HUDEP-2 (cell line): ENCODE measurements around the gene JMJD7.

Experiments used
- DNase-seq, 76 experiments: peaks; one replicate each; lab custom pipeline; 2025; ENCODE audit not compliant: unreplicated experiment in 76 of 76; lab: John Stamatoyannopoulos, UW

The JMJD7 gene

GRCh38 chr15:41879321-41879845, 51.5 kb downstream of the JMJD7 start:
- no peak for DNase-seq

DNA sequence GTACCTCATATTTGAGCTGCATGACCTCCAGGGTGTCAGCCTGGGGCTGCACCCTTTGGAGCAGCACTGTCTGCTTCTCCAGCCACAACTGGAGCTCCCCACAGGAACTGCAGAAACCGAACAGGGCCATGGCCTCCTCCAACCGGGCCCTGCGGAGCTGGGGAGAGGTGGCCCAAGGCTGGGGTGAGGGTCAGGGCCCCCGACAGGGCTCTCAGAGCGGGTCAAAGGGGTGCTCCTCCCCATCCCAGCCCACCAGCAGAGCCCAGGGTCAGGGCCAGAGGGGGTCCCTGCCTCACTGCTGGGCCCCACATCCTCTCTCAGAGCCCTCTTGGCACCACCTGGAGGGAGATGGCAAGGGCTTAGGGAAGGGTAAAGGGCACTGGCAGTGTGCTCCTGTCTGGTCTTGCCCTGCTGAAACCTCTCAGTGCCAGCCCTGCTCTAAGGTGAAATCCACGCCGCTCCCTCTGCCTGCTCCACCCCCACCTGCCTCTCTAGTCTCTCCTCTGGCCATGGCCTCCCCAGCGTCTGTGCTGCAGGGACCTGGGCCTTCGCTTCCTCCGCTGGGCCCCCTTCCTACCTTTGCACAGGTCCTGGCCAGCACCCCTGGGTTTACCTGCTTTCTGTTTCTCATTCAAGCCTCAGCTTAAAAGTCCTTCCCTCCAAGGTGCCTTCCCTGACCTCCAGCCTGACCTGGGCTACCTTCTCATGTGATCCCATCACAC, 52.4 kb downstream of the JMJD7 start:
- DNase-seq = no peak

GRCh38 chr15:41881086-41881485, 53.2 kb downstream of the JMJD7 start:
- DNase-seq = no peak

DNA sequence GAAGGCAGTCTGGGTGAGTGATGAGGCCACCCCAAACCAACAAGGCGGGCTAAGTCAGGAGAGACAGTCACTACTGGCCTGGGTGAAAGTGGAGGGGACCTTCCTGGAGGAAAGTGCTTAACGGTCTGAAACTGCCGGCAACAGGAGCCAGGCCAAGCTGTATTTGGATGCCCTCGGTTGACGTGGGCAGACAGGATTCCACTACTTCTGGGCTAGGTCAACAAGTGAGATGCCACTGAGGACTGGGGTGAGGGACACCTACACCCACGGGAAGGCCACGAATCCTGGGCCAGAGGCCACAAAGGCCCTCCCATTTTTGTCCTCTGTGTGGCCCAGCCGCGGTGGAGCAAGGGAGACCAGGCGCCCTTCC, 53.6 kb downstream of the JMJD7 start:
- no peak for DNase-seq

GRCh38 chr15:41881920-41882688, 54.2 kb downstream of the JMJD7 start:
- DNase-seq = no peak

DNA sequence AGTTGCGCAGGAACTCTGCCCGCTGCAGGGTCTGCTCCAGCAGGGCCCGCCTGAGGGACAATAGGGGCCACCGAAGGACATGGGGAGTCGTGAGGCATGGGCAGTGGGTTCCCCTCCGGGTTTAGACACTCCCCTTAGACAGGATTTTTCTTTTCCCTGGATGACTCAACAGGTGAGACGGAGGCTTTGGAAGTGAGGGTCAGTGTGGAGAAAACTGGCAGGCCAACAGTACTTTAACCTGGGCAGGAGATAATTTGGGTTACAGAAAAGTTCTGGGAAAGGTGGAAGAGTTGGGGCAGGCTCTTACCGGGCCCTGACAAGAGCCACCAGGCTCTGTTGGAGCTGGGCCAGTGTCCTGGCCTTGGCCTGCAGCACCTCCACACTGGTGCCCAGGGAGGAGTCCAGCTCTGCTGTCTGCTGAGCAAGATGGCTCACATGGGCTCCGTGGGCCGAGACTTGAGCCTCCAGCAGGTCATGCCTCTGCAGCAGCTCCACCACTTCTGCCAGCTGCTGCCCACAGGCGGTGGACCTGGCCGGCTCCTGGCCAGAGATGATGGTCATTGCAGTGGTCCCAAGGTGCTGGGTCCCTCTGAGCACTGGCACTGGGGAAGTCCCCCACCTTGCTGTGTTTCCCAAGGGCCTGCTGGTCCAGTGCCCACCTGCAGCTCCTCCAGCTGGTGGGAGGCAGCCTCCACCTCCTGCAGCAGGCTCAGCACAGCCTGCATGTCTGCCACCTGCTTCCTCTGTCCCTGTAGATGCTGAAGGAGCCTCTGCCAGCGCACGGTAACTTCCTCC, 55.0 kb downstream of the JMJD7 start:
- no peak for DNase-seq

DNA sequence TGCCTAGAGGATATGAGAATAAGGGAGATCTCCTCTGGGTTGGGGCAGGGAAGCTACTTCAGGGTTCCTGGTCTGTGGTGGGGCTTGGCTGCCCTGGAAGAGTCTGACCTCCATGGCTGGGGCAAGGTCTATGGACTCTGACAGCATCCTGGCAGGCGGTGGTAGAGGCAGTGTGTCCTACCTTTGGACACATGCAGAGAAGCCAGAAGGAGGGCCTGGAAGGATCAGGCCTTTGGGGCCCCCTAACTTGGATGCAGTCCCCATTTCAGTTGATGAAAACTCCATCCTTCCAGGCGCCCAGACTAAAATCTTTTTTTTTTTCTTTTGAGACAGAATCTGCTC, 55.6 kb downstream of the JMJD7 start:
- DNase-seq = no peak

DNA sequence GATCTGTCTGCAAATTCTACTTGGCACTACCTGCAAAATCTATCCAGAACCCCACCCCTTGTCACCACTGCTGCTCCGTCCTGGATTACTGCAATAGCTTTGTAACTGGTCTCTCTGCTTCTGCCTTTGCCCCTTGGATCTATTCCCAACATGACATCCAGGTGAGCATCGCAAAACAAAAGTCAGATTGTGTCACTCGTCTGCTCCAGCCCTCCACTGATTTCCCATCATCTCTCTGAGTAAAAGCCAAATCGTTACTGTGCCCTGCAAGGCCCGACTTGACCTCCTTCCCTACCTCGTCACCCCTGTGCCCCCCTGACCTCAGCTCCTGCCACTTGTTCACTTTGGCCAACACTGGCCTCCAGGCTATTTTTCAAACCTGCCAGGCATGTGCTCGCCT, 56.6 kb downstream of the JMJD7 start:
- DNase-seq = no peak

DNA sequence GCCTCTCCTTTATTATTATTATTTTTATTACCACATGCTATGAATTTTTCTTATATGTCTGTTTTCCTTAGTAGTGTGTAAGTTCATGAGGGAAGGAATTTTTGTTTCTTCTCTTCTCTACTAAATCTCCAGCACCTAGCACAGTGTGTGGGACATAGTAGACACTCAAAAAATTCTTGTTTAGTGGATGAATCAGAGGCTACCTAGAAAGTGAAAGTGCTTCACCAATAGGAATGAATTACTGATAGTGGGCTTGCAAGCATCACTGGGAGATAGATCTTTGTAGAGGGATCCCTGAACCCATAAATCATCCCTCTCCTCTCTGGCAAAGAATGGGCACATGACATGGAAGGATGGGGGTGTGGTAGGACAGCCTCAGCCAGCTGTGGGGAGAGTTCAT, 57.4 kb downstream of the JMJD7 start:
- no peak for DNase-seq

DNA sequence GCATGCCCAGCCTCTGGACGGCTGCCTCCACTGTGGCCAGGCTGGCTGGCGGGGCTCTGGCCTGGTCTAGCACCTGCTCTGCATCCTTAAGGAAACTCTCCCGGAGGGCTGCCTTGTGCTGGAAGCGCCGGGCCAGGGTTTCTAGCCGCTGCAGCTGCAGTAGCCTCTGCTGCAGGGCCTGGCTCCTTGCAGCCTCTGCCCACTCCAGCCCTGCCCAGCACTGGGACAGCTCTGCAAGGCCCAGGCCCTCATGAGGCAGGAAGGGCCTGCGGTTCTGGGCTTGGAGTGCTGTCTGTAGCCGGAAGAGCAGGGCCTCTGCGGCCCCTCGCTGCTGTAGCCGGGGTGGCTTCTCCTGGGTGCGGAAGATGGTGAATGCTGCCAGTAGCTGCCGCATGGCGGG, 57.9 kb downstream of the JMJD7 start:
- no peak for DNase-seq

DNA sequence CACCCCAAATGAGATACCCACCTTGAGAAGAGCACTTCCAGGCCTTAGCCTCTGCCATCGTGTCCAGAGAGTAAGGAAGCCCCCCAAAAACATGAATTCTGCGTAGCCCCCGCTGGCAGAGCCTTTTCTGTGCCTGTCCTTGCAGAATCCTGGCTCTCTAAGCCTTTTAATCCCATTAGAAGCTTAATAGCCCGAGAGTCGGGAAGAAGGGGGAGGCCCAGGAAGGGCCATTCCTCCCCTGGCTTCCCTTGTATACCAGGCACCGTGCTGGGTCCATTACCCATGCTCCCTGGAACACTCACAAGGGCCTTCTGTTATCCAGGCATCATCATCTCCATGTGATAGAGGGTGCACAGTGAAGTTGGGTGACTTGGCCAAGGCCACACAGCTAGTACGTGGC, 58.8 kb downstream of the JMJD7 start:
- DNase-seq = no peak

GRCh38 chr15:41887161-41887560, 59.3 kb downstream of the JMJD7 start:
- no peak for DNase-seq
